Heart left ventricle (tissue), 16 donors: Measurements from ENCODE around the gene LTBP4. TPM values are rescaled to one million over a fixed set of nuclear protein-coding genes. Genes with fewer than 3 reads are reported as not detected.
"Not testable (repeated sequence)": the region's sequence is repeated elsewhere in the genome, so short reads cannot be mapped to it uniquely, and the experiment has no call there.

Experiments used
- ATAC-seq, 4 donors: fragments of 200-7000 bp; cut with Tn5 transposase; one replicate each; pipeline ENCODE4 v1.9.1; 2020 to 2022; ENCODE audit warnings: moderate library complexity in 4 of 4, mild to moderate bottlenecking in 3 of 4, moderate number of reproducible peaks in 1 of 4
- DNase-seq, 5 donors: peaks; one replicate each; pipeline ENCODE4 v3.0.0-alpha.2; 2020
- H3K27ac ChIP-seq, 12 donors: fragments of 200-600 bp; sonication (generic) in 4 of 12; one replicate each; pipeline versions ENCODE4 v1.5.0 to v1.8.0; 2016 to 2022; ENCODE audit warnings: mild to moderate bottlenecking in 2 of 12
- H3K27me3 ChIP-seq, 9 donors: fragments of 200-600 bp; sonication (generic) in 2 of 9; one replicate each; pipeline versions ENCODE4 v1.5.1 to v1.8.0; 2016 to 2022; ENCODE audit warnings: mild to moderate bottlenecking in 3 of 9
- H3K36me3 ChIP-seq, 9 donors: fragments of 200-600 bp; sonication (generic) in 2 of 9; one replicate each; pipeline versions ENCODE4 v1.5.0 to v1.8.0; 2018 to 2022; ENCODE audit warnings: mild to moderate bottlenecking in 2 of 9
- H3K4me1 ChIP-seq, 12 donors: fragments of 200-600 bp; sonication (generic) in 4 of 12; one replicate each; pipeline versions ENCODE4 v1.5.0 to v1.8.0; 2016 to 2022; ENCODE audit warnings: mild to moderate bottlenecking in 3 of 12
- H3K4me3 ChIP-seq, 12 donors: fragments of 200-600 bp; sonication (generic) in 4 of 12; one replicate each; pipeline versions ENCODE4 v1.5.0 to v1.8.0; 2017 to 2022; ENCODE audit warnings: mild to moderate bottlenecking in 9 of 12, moderate library complexity in 4 of 12
- H3K9me3 ChIP-seq, 12 donors: fragments of 200-600 bp; sonication (generic) in 4 of 12; one replicate each; pipeline versions ENCODE4 v1.5.0 to v1.8.0; 2016 to 2022; ENCODE audit warnings: mild to moderate bottlenecking in 1 of 12
- POLR2A ChIP-seq, 2 donors: fragments of 450-650 bp; IDR thresholded peaks; one replicate each; pipeline ENCODE4 v1.6.1; 2017; ENCODE audit warnings: antibody characterized with exemption in 2 of 2, mild to moderate bottlenecking in 2 of 2, moderate library complexity in 2 of 2
- WGBS, 4 donors: extraction: QIAGEN DNeasy Blood & Tissue Kit in 2 of 4; methylation state at CpG; one replicate each; pipeline versions ENCODE4 v1.1.5 to v1.1.7; 2013 to 2018; 5-methylcytosine and 5-hydroxymethylcytosine counted together
- intact Hi-C, 10 donors: fragments of 100-400 bp; cut with DNase I; formaldehyde crosslinking; loops; one replicate each; pipeline versions ENCODE4 v1.11.1 to v1.14.2; 2022
- polyA plus RNA-seq, 2 donors: library from polyadenylated mRNA; stranded (reverse); fragments of 200-250 nt; gene quantifications; one replicate each; pipeline ENCODE4 v1.2.3, GENCODE V29; 2013
- total RNA-seq, 9 donors: library from RNA; depleted of rRNA in 2 of 9; stranded (reverse); fragments of >200 nt in 2 of 9; fragmentation: NEBNext Ultra II Directional in 3 of 9; extraction: Animal tissue kit (Norgen Biotek cat#: 25700) in 3 of 9; gene quantifications; one replicate each; pipeline versions ENCODE4 v1.1.0 to v1.2.4, GENCODE V29; 2016 to 2023
- TF ChIP-seq, protein P1 (sequence below), 12 donors: fragments of 200-600 bp; sonication (generic) in 4 of 12; IDR thresholded peaks; one replicate each; pipeline versions ENCODE4 v1.5.0 to v1.8.0; 2018 to 2022; ENCODE audit warnings: antibody characterized with exemption in 12 of 12, mild to moderate bottlenecking in 5 of 12
- donor health status: ischemic (EF 13 %, LVEDD 7.1; RV severe dilation, severe dysfunction).
- donor health status: healthy with polysubstance abuse.
- donor health status: DM: no; HTN: yes; CAD: no.
- donor health status: DM: no; HTN: no; CAD: no.
- donor health status: ischemic (EF 25% LVEDD 6.9; RV normal size, moderate dysfunction).
- donor health status: ischemic (EF 25% LVEDD 5.7; RV mildly dilated, moderate dysfunction).
- donor health status: healthy.
- donor health status: DM: yes; HTN: yes; CAD: no.
- donor health status: ischemic (EF 35%, LVEDD 5.7; RV mildly dilated, moderate dysfunction).
- donor health status: nonischemic (EF 11% LVEDD 7.7; RV severe dilation, severe dysfunction).
- donor health status: DM: yes; HTN: yes; CAD: no.
- donor health status: PGD.
- donor health status: ischemic (EF 29% LVEDD 5.4; RV normal size, mild dysfunction).
- donor health status: nonischemic (EF 23%, LVEDD 6.1; RV moderate dilation, normal function).

The LTBP4 gene
- total and polyA plus RNA-seq, 11 donors: 95.0 to 319 (median 172) TPM

DNA sequence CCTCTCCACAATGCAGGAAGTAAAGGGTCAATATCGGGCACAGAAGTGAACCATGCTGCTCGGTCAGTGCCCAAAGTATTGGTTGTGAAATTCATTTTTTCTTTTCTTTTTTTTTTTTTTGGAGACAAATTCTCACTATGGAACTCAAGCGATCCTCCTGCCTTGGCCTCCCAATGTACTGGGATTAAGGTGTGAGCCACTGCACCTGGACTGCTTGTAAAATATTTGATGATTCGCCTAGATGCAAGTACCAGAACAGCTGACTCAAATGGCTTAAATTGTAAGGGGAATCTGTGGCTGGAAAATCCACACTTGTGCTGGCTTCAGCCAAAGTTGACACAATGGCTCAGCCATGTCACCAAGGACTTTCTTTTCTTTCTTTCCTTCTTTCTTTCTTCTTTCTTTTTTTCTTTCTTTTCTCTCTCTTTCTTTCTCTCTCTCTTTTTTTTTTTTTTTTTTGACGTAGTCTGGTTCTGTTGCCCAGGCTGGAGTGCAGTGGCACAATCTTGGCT, 45.6 kb downstream of the LTBP4 start:
- intact Hi-C loops: no loop called here
- Histone ChIP-seq H3K27me3 (no peaks in the 10 kb centered on the region), H3K4me1 (peaks cover 0 to 47% (median 16%) of the 10 kb centered on the region in 12 donors), H3K36me3 (no peaks in the 10 kb centered on the region), H3K4me3 (peak overlapping the region in 2 of 12 donors; percentile 3 to 8), H3K9me3 (no peaks in the 10 kb centered on the region), H3K27ac (peak overlapping the region; percentile 54 to 86 (median 84))
- ATAC-seq: no peak
- TF ChIP-seq POLR2A (IDR thresholded peaks at IDR 0.05): no peak
- TF ChIP-seq, protein P1, sequence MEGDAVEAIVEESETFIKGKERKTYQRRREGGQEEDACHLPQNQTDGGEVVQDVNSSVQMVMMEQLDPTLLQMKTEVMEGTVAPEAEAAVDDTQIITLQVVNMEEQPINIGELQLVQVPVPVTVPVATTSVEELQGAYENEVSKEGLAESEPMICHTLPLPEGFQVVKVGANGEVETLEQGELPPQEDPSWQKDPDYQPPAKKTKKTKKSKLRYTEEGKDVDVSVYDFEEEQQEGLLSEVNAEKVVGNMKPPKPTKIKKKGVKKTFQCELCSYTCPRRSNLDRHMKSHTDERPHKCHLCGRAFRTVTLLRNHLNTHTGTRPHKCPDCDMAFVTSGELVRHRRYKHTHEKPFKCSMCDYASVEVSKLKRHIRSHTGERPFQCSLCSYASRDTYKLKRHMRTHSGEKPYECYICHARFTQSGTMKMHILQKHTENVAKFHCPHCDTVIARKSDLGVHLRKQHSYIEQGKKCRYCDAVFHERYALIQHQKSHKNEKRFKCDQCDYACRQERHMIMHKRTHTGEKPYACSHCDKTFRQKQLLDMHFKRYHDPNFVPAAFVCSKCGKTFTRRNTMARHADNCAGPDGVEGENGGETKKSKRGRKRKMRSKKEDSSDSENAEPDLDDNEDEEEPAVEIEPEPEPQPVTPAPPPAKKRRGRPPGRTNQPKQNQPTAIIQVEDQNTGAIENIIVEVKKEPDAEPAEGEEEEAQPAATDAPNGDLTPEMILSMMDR (IDR thresholded peaks at IDR 0.05): no peak
- DNase-seq: no peak
- WGBS, 4 donors: 83 to 89% (median 84%) methylated on average over 5 of the region's 5 CpGs

DNA sequence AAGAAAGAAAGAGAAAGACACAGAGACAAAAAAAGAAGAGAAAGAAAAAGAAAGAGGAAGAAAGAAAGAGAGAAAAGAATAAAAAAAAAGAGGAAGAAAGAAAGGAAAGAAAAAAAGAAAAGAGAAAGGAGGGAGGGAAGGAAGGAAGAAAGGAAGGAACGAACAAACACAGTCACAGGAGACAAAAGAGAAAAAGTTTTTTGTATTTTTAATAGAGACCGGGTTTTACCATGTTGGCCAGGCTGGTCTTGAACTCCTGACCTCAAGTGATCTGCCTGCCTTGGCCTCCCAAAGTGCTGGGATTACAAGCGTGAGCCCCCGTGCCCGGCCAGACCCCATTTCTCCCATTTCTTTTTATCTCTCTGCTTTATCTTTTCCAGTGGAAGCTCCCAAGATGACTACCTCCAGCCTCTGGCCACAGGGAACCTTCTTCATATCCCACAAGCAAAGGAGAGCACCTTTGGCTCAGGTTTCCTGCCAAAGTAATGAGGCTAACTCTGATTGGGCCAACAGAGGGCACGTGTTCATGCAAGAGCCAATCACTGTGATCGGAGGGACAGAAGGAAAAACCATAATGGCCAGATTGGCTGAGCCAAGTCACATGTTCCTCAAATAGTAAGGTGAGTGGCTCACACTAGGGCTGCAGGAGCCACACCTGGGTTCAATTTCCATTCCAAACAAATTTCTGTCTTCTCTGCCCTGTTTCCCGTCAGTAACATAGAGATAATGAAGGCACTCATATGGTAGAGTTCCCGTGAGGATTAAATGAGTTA, 48.9 kb downstream of the LTBP4 start:
- H3K36me3 ChIP-seq, H3K9me3 ChIP-seq, DNase-seq, H3K4me3 ChIP-seq, H3K27me3 ChIP-seq, ATAC-seq: not testable (repeated sequence)
- intact Hi-C loops: loop anchor here in 1 of 10 donors (10.0 kb wide), 1 partner anchor 325 kb away; no protein-coding TSS in a partner anchor
- Histone ChIP-seq H3K4me1 (peaks cover 0 to 40% (median 20%) of the 10 kb centered on the region in 12 donors), H3K27ac (peak overlapping the region in 8 of 12 donors; percentile 21 to 72 (median 36))
- 87 to 92% (median 89%) methylated on average over 9 of the region's 9 CpGs for WGBS, 4 donors

DNA sequence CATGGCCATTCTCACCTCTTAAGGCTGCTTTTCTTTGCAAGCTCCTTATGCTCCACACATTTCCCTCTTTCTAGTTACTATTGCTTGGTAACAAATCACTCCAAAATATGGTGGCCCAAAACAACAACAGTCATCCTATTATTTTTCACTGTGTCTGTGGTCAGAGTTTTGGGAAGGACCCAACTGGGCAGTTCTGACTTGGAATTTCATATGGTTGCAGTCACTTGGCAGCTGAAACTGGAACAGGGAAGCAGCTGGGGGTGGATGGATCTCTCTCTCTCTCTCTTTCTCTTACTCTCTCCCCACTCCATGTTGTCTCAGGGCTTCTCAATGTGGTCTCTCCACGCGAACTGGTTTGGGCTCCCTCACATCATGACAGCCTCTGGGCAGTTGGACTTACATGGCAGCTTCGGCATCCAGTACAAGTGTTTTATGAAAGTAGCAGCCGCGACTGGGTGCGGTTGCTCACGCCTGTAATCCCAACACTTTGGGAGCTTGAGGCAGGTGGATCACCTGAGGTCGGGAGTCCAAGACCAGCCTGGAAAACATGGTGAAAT, 49.7 kb downstream of the LTBP4 start:
- intact Hi-C loops: loop anchor here in 1 of 10 donors (10.0 kb wide), 1 partner anchor 324 kb away; no protein-coding TSS in a partner anchor

DNA sequence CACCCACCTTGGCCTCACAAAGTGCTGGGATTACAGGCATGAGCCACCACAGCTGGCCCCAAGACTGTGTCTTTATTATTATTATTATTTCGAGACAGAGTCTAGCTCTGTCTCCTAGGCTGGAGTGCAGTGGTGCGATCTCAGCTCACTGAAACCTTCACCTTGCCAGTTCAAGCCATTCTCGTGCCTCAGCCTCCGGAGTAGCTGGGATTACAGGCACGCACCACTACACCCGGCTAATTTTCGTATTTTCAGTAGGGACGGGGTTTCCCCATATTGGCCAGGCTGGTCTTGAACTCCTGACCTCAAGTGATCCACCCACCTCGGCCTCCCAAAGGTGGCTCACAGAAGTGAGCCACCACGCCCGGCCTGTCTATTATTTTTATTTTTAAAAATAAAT, 51.1 kb downstream of the LTBP4 start:
- intact Hi-C loops: loop anchor here in 1 of 10 donors (10.0 kb wide), 1 partner anchor 322 kb away; no protein-coding TSS in a partner anchor
- not testable (repeated sequence) for H3K4me3 ChIP-seq, ATAC-seq, H3K27me3 ChIP-seq, H3K9me3 ChIP-seq, H3K36me3 ChIP-seq, DNase-seq
- Histone ChIP-seq H3K4me1 (peaks cover 0 to 22% (median 12%) of the 10 kb centered on the region in 12 donors), H3K27ac (peak overlapping the region in 4 of 12 donors; percentile 27 to 54 (median 47))
- 70 to 82% (median 74%) methylated on average over 11 of the region's 11 CpGs for WGBS, 4 donors

More for the DNA sequence above, 49.7 kb downstream of the LTBP4 start:
- no peaks in the 10 kb centered on the region for H3K9me3 ChIP-seq
- TF ChIP-seq, protein P1 (IDR thresholded peaks at IDR 0.05): no peak
- no peak for TF ChIP-seq POLR2A (IDR thresholded peaks at IDR 0.05)
- no peaks in the 10 kb centered on the region for H3K36me3 ChIP-seq
- H3K27ac ChIP-seq: peak overlapping the region in 8 of 12 donors; percentile 21 to 72 (median 36)
- ATAC-seq (peak in 2 of 4 donors; percentile 42 to 48), DNase-seq (peak in 1 of 5 donors; percentile 48)
- H3K4me1 ChIP-seq: peaks cover 0 to 33% (median 16%) of the 10 kb centered on the region in 12 donors
- WGBS, 4 donors: 90 to 94% (median 91%) methylated on average over 8 of the region's 8 CpGs
- H3K27me3 ChIP-seq: no peaks in the 10 kb centered on the region
- H3K4me3 ChIP-seq: no peak overlapping the region

DNA sequence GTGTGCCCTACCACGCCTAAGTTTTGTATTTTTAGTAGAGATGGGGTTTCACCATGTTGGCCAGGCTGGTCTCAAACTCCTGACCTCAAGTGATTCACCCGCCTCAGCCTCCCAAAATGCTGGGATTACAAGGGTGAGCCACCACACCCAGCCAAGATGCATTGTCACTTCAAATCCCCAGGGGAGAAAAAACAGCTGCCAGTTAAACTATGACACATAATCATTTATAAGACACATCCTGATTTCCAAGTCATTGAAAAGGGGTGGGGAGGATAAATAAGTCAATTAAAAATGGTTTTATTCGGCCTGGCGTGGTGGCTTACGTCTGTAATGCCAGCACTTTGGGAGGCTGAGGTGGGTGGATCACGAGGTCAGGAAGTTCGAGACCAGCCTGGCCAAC, 54.5 kb downstream of the LTBP4 start:
- 71 to 83% (median 78%) methylated on average over 7 of the region's 7 CpGs for WGBS, 4 donors
- not testable (repeated sequence) for H3K9me3 ChIP-seq, H3K4me3 ChIP-seq, H3K27me3 ChIP-seq, ATAC-seq, DNase-seq, H3K36me3 ChIP-seq, H3K27ac ChIP-seq
- peaks cover 0 to 21% (median 10%) of the 10 kb centered on the region in 12 donors for H3K4me1 ChIP-seq
- intact Hi-C loops: loop anchor here in 1 of 10 donors (10.0 kb wide), 1 partner anchor 319 kb away; no protein-coding TSS in a partner anchor
